Thyroid gland (tissue), 4 donors: ENCODE results near the gene WDR7.

Experiments
- CTCF ChIP-seq, 6 experiments: fragments of 200-600 bp in 3 of 6; fragments of 450-650 bp in 3 of 6; sonication (generic) in 3 of 6; IDR thresholded peaks; one replicate each; pipeline ENCODE4 v1.5.1; 2016 to 2019; ENCODE audit warnings: antibody characterized with exemption in 6 of 6, mild to moderate bottlenecking in 2 of 6, inconsistent platforms in 1 of 6, moderate library complexity in 1 of 6
- POLR2A ChIP-seq, 2 donors: fragments of 450-650 bp; IDR thresholded peaks; one replicate each; pipeline ENCODE4 v1.6.1; 2017; ENCODE audit warnings: antibody characterized with exemption in 2 of 2, mild to moderate bottlenecking in 2 of 2, moderate library complexity in 1 of 2

GRCh38 chr18:56723706-56724105, 72.5 kb downstream of the WDR7 start:
- TF ChIP-seq POLR2A (IDR thresholded peaks at IDR 0.05) (no peak), CTCF (IDR thresholded peaks at IDR 0.05) (no peak)
